AG04449 (cell line): ENCODE data around the gene UPK1B.
"Not testable (repeated sequence)": the region's sequence is repeated elsewhere in the genome, so short reads cannot be mapped to it uniquely, and the experiment has no call there.

Experiments used
- CTCF ChIA-PET: fragments of 350-600 bp; formaldehyde crosslinking; extraction: SDS; loops from one replicate; lab custom pipeline; 2021; ENCODE audit warnings: antibody characterized with exemption; lab: Yijun Ruan, JAX
- POLR2A ChIA-PET: fragments of 400-600, 350-600 bp; formaldehyde crosslinking; extraction: SDS; loops from one replicate; lab custom pipeline; 2020; ENCODE audit warnings: antibody characterized with exemption, inconsistent platforms; lab: Yijun Ruan, JAX
- DNase-seq: peaks from one replicate; pipeline ENCODE4 v3.0.0-alpha.2; 2010; ENCODE audit warnings: low read depth, low spot score
- H3K4me3 ChIP-seq: 2 replicates; pipeline ENCODE4 v1.5.1; 2011; ENCODE audit warnings: low read depth, mild to moderate bottlenecking, control low read depth, low read length
- CTCF ChIP-seq: IDR thresholded peaks from one replicate; pipeline ENCODE4 v1.5.1; 2011; ENCODE audit warnings: mild to moderate bottlenecking, moderate library complexity, low read length, control low read depth, inconsistent platforms; ENCODE audit not compliant: insufficient read depth; ENCODE audit errors: missing control alignments

The UPK1B gene

GRCh38 chr3:119149484-119149883 is 23.9 kb upstream of the UPK1B start:
- H3K4me3 ChIP-seq, result no peak overlapping the region
- DNase-seq, result peak; percentile 42
- ChIA-PET CTCF (interaction anchor here (0.6 to 1.5 kb wide), 4 partner anchors 33 to 96 kb away, joined by 3 to 9 read pairs (median 3); partner anchors contain the start of gene B4GALT4), POLR2A (interaction anchor here (0.7 kb wide), 1 partner anchor 91 kb away, joined by 3 read pairs; the partner anchor contains the start of gene B4GALT4)
- TF ChIP-seq CTCF, result no peak

- CTCF ChIA-PET, result interaction anchor here (1.0 to 1.8 kb wide), 2 partner anchors 11 to 85 kb away, joined by 4 to 9 read pairs; partner anchors contain the start of gene TEX55
- POLR2A ChIA-PET, result no interaction called here
- TF ChIP-seq CTCF, result no peak
- H3K4me3 ChIP-seq, result no peak overlapping the region
- no peak for DNase-seq
Observed at GRCh38 chr3:119156868-119157267, 16.5 kb upstream of the UPK1B start.

- no peak for DNase-seq
- ChIA-PET POLR2A (no interaction called here), CTCF (interaction anchor here (1.8 kb wide), 1 partner anchor 12 kb away, joined by 9 read pairs; the partner anchor contains the start of gene TEX55)
- H3K4me3 ChIP-seq, result no peak overlapping the region
- TF ChIP-seq CTCF, result no peak
Observed at GRCh38 chr3:119157971-119158370, 15.4 kb upstream of the UPK1B start.

- TF ChIP-seq CTCF, result no peak
- CTCF ChIA-PET, result no interaction called here
- POLR2A ChIA-PET, result no interaction called here
- H3K4me3 ChIP-seq, result no peak overlapping the region
- no peak for DNase-seq
Observed at GRCh38 chr3:119160361-119160760, 13.0 kb upstream of the UPK1B start.

GRCh38 chr3:119160815-119161214 is 12.6 kb upstream of the UPK1B start:
- no peak overlapping the region for H3K4me3 ChIP-seq
- CTCF ChIA-PET, result interaction anchor here (1.2 to 2.0 kb wide), 3 partner anchors 14 to 80 kb away, joined by 3 to 7 read pairs (median 5); partner anchors contain the start of genes B4GALT4 and TEX55
- no peak for TF ChIP-seq CTCF
- DNase-seq, result no peak
- POLR2A ChIA-PET, result no interaction called here

GRCh38 chr3:119161240-119161639 is 12.2 kb upstream of the UPK1B start:
- no peak for TF ChIP-seq CTCF
- H3K4me3 ChIP-seq, result no peak overlapping the region
- ChIA-PET POLR2A (no interaction called here), CTCF (interaction anchor here (1.2 to 2.0 kb wide), 3 partner anchors 15 to 80 kb away, joined by 3 to 7 read pairs (median 5); partner anchors contain the start of genes B4GALT4 and TEX55)
- DNase-seq, result no peak

- DNase-seq, CTCF ChIA-PET, H3K4me3 ChIP-seq, POLR2A ChIA-PET: not testable (repeated sequence)
Observed at GRCh38 chr3:119164745-119165144, 8.7 kb upstream of the UPK1B start.
